Endodermal cell (in vitro differentiated cells): Measurements from ENCODE around the gene VANGL2. TPM values are rescaled to one million over a fixed set of nuclear protein-coding genes. Genes with fewer than 3 reads are reported as not detected.
A peak's percentile ranks its signal among the peaks of the same experiment; 100 is the strongest.

Source experiments
- DNase-seq: peaks from one replicate; pipeline ENCODE4 v3.0.0-alpha.2; 2017
- H3K27ac ChIP-seq: 2 replicates; pipeline ENCODE4 v1.5.1; 2013; ENCODE audit warnings: mild to moderate bottlenecking, low read depth, low read length, moderate library complexity
- H3K27me3 ChIP-seq: 2 replicates; pipeline ENCODE4 v1.6.1; 2013; ENCODE audit warnings: mild to moderate bottlenecking, low read length, moderate library complexity; ENCODE audit not compliant: insufficient read depth, control insufficient read depth, poor library complexity, severe bottlenecking
- H3K36me3 ChIP-seq: 2 replicates; pipeline ENCODE4 v1.7.0; 2013; ENCODE audit warnings: mild to moderate bottlenecking, low read length, moderate library complexity; ENCODE audit not compliant: control insufficient read depth, insufficient read depth
- H3K4me1 ChIP-seq: one replicate; pipeline ENCODE4 v1.7.0; 2013; ENCODE audit warnings: low read length; ENCODE audit not compliant: control insufficient read depth, insufficient read depth
- H3K4me3 ChIP-seq: 2 replicates; pipeline ENCODE4 v1.5.1; 2013; ENCODE audit warnings: mild to moderate bottlenecking, low read length, moderate library complexity
- H3K9ac ChIP-seq: 2 replicates; pipeline ENCODE4 v1.6.1; 2013; ENCODE audit warnings: mild to moderate bottlenecking, low read length, moderate library complexity; ENCODE audit not compliant: poor library complexity, severe bottlenecking; ENCODE audit errors: extremely low read depth
- H3K9me3 ChIP-seq: 2 replicates; pipeline ENCODE4 v1.6.1; 2013; ENCODE audit warnings: mild to moderate bottlenecking, low read length, moderate library complexity; ENCODE audit not compliant: control insufficient read depth
- H3K27ac Mint-ChIP-seq: 2 replicates; pipeline ENCODE4 v1.8.0; 2020; ENCODE audit warnings: mixed read lengths
- H3K27me3 Mint-ChIP-seq: 2 replicates; pipeline ENCODE4 v1.8.0; 2021; ENCODE audit warnings: mild to moderate bottlenecking, mixed read lengths; ENCODE audit not compliant: insufficient read depth
- H3K36me3 Mint-ChIP-seq: 2 replicates; pipeline ENCODE4 v1.8.0; 2020; ENCODE audit warnings: low read depth, mixed read lengths
- H3K4me1 Mint-ChIP-seq: 2 replicates; pipeline ENCODE4 v1.8.0; 2020; ENCODE audit warnings: mixed read lengths
- H3K4me3 Mint-ChIP-seq: 2 replicates; pipeline ENCODE4 v1.8.0; 2020; ENCODE audit warnings: mild to moderate bottlenecking, moderate library complexity, mixed read lengths
- H3K9me3 Mint-ChIP-seq: 2 replicates; pipeline ENCODE4 v1.8.0; 2020; ENCODE audit warnings: mild to moderate bottlenecking, mixed read lengths
- WGBS, 2 experiments: methylation state at CpG; one replicate each; pipeline versions ENCODE4 v1.1.5 to v1.1.7; 2013; ENCODE audit warnings: missing lambda C conversion rate in 2 of 2, mixed read lengths in 1 of 2; ENCODE audit not compliant: insufficient coverage in 1 of 2, insufficient read length in 1 of 2; 5-methylcytosine and 5-hydroxymethylcytosine counted together
- total RNA-seq, 2 donors: library from RNA; stranded (reverse); fragmentation: NEBNext Ultra II Directional in 1 of 2; extraction: Animal tissue kit (Norgen Biotek cat#: 25700) in 1 of 2; gene quantifications; 2 replicates in 1 of 2; 3 replicates in 1 of 2; pipeline ENCODE4 v1.2.1, GENCODE V29; 2021
- TF ChIP-seq, protein P1 (sequence below): fragments of 200-600 bp; sonication (generic); conservative IDR thresholded peaks from 2 replicates; pipeline ENCODE4 v1.5.0; 2021; ENCODE audit warnings: antibody characterized with exemption, mild to moderate bottlenecking

The VANGL2 gene
- total RNA-seq, 2 donors from 2014 or later: 62.5 to 67.5 TPM

DNA sequence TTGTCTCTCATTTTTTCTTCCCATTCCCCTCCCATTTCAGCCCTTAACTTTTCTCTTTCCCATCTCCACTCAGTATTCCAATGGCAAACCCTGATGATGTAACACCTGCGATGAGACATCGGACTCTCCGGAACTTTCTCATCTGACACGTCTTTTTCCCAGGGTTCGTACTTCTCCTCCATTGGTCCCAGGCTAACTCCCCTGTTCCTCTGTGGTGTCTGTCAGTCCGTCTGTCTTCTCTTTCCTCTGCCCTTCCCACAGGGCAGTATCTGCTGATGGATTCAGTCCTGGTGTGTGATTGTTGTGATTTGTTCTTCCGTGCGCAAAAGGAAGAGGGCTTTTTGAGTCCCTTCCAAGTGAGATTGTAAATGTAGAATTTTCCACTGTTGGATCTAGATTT is 27.7 kb downstream of the VANGL2 start:
- H3K36me3 ChIP-seq: peaks cover 49% of the 10 kb centered on the region
- H3K27ac Mint-ChIP-seq: no peak overlapping the region

DNA sequence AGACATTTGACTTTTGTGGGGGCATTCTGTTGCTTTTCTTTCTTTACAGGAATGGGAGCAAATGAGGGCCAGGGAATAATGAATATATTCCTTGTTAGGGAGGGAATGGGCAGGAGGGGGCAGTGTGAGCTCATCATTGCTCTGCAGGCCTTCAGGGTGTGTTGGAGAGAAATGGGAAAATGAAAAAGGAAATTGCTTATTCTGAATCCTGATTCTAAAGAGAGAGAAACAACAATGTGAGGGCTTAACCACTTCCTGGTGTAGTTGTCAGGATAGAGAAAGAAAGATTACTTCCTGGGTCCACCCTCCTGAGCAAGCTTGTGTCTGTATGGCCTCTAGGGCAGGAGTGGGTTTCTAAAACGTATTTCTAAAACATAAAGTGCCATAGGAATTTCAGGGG is 28.3 kb downstream of the VANGL2 start:
- peaks cover 43% of the 10 kb centered on the region for H3K36me3 ChIP-seq
- H3K4me3 Mint-ChIP-seq: no peak overlapping the region
- peak; percentile 78 for DNase-seq
- no peaks in the 10 kb centered on the region for H3K9me3 Mint-ChIP-seq
- WGBS, 2 experiments: 92 to 100% methylated on average over 1 of the region's 1 CpG
- no peak overlapping the region for H3K4me3 ChIP-seq
- H3K27ac ChIP-seq: no peak overlapping the region
- TF ChIP-seq, protein P1, sequence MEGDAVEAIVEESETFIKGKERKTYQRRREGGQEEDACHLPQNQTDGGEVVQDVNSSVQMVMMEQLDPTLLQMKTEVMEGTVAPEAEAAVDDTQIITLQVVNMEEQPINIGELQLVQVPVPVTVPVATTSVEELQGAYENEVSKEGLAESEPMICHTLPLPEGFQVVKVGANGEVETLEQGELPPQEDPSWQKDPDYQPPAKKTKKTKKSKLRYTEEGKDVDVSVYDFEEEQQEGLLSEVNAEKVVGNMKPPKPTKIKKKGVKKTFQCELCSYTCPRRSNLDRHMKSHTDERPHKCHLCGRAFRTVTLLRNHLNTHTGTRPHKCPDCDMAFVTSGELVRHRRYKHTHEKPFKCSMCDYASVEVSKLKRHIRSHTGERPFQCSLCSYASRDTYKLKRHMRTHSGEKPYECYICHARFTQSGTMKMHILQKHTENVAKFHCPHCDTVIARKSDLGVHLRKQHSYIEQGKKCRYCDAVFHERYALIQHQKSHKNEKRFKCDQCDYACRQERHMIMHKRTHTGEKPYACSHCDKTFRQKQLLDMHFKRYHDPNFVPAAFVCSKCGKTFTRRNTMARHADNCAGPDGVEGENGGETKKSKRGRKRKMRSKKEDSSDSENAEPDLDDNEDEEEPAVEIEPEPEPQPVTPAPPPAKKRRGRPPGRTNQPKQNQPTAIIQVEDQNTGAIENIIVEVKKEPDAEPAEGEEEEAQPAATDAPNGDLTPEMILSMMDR: peak; percentile 86
- H3K27me3 Mint-ChIP-seq: no peaks in the 10 kb centered on the region
- no peak overlapping the region for H3K27ac Mint-ChIP-seq
- H3K9ac ChIP-seq: no peak overlapping the region
- no peaks in the 10 kb centered on the region for H3K4me1 Mint-ChIP-seq
- no peaks in the 10 kb centered on the region for H3K27me3 ChIP-seq
- H3K9me3 ChIP-seq: no peaks in the 10 kb centered on the region
- no peaks in the 10 kb centered on the region for H3K4me1 ChIP-seq
- peaks cover 33% of the 10 kb centered on the region for H3K36me3 Mint-ChIP-seq

More for the DNA sequence above, 27.7 kb downstream of the VANGL2 start:
- H3K4me1 Mint-ChIP-seq: no peaks in the 10 kb centered on the region
- Histone ChIP-seq H3K4me1 (no peaks in the 10 kb centered on the region), H3K27ac (peak overlapping the region; percentile 12), H3K27me3 (no peaks in the 10 kb centered on the region), H3K9ac (no peak overlapping the region), H3K4me3 (no peak overlapping the region), H3K9me3 (no peaks in the 10 kb centered on the region)
- WGBS, 2 experiments: 95 to 99% methylated on average over 5 to 8 of the region's 8 CpGs
- no peaks in the 10 kb centered on the region for H3K9me3 Mint-ChIP-seq
- TF ChIP-seq, protein P1: no peak
- H3K36me3 Mint-ChIP-seq: peaks cover 38% of the 10 kb centered on the region
- H3K27me3 Mint-ChIP-seq: no peaks in the 10 kb centered on the region
- no peak for DNase-seq
- no peak overlapping the region for H3K4me3 Mint-ChIP-seq

DNA sequence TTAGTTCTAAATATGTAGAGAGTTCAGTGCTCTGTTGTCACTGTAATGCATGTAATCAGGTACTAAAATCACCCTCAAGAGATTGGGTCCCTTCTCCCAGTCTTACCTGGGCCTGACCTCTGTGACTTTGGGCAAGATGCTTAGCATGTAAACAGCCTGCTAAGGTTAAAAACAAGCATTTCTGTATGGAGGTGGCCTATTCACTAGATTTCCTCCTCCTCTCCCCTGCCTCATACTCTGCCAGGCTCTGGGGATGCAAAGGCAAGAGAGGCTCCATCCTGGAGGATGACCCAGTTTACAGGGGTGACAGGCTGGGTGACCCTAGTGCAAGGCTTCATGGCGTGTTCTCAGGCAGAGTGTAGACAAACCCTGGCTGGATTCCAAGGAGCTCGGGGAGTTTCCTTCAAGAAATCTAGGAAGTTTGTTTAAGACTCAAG is 28.8 kb downstream of the VANGL2 start:
- Mint-ChIP-seq H3K4me1 (no peaks in the 10 kb centered on the region), H3K27ac (no peak overlapping the region), H3K9me3 (no peaks in the 10 kb centered on the region), H3K36me3 (peaks cover 30% of the 10 kb centered on the region), H3K4me3 (no peak overlapping the region), H3K27me3 (no peaks in the 10 kb centered on the region)
- Histone ChIP-seq H3K36me3 (peaks cover 38% of the 10 kb centered on the region), H3K9me3 (peaks cover under 1% of the 10 kb centered on the region), H3K9ac (no peak overlapping the region), H3K27ac (no peak overlapping the region), H3K4me1 (no peaks in the 10 kb centered on the region), H3K4me3 (no peak overlapping the region), H3K27me3 (no peaks in the 10 kb centered on the region)
- TF ChIP-seq, protein P1: no peak
- WGBS, 2 experiments: 90 to 93% methylated on average over 2 of the region's 2 CpGs
- DNase-seq: no peak
